Urinary bladder (tissue), 4 donors: ENCODE results near the gene RUNDC1. TPM values are rescaled to one million over a fixed set of nuclear protein-coding genes. Genes with fewer than 3 reads are reported as not detected.

ENCODE experiments used
- DNase-seq: peaks from one replicate; pipeline ENCODE4 v3.0.0-alpha.2; 2015; ENCODE audit errors: extremely low spot score
- H3K27ac ChIP-seq: one replicate; pipeline ENCODE4 v1.5.1; 2013; ENCODE audit warnings: low read depth, mild to moderate bottlenecking, moderate library complexity
- H3K36me3 ChIP-seq: one replicate; pipeline ENCODE4 v1.6.1; 2013; ENCODE audit warnings: mild to moderate bottlenecking, moderate library complexity; ENCODE audit not compliant: insufficient read depth
- H3K4me1 ChIP-seq: one replicate; pipeline ENCODE4 v1.6.1; 2013; ENCODE audit warnings: mild to moderate bottlenecking, moderate library complexity; ENCODE audit not compliant: insufficient read depth
- H3K4me3 ChIP-seq: one replicate; pipeline ENCODE4 v1.5.1; 2013; ENCODE audit warnings: low read depth, low read length
- WGBS: extraction: QIAGEN DNeasy Blood & Tissue Kit; methylation state at CpG from one replicate; pipeline ENCODE4 v1.1.7; 2013; 5-methylcytosine and 5-hydroxymethylcytosine counted together
- polyA plus RNA-seq: library from polyadenylated mRNA; stranded (reverse); fragments of 200-250 nt; gene quantifications from one replicate; pipeline ENCODE4 v1.2.3, GENCODE V29; 2013
- total RNA-seq: library from RNA; depleted of rRNA; stranded (reverse); fragments of >200 nt; gene quantifications from one replicate; pipeline ENCODE4 v1.2.3, GENCODE V29; 2014
- donor health status: healthy with polysubstance abuse.
- donor health status: healthy.

The RUNDC1 gene
- total and polyA plus RNA-seq, 2 donors = 9.9 to 12.3 TPM

DNA sequence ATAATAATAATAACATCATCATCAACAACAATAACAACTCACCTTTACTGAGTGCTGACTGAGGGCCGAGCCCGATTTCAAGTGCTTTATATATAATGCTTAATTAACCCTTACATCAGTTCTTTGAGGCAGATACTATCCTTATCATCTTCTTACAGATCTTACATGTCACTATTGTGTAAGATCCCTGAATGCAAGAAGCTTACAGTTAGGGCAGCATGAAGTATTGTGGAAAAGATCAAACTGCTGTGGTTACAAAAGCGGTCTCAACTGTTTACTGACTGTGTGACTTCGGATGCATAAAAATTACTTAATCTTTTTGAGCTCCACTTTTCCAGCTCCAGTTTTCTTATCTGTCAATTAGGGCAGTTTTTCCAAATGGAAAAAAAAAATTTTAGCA is 38.6 kb downstream of the RUNDC1 start:
- no peaks in the 10 kb centered on the region for H3K36me3 ChIP-seq
- no peak overlapping the region for H3K27ac ChIP-seq
- DNase-seq = no peak
- WGBS = 40% methylated on average over 4 of the region's 4 CpGs
- H3K4me3 ChIP-seq = no peak overlapping the region
- H3K4me1 ChIP-seq = peaks cover 1% of the 10 kb centered on the region

DNA sequence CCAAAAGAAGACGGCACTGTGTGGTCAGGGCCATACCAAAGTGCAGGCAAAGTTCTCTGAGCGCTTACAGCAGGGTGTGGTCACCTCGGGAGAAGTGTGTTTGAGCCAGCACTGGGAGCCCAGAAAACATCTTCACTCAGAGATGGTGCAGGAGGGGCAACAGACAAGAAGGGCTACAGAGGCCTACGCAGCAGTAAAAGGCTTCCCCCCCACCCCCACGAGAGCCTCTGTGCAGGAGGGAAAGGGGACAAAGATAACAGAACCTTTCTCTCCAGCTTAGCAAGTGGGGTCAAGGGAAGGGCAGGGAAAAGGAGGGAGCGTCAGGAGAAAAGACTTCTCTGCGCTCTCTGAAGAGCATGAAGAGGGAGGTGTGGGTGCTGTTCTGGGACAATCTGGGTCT is 39.1 kb downstream of the RUNDC1 start:
- WGBS = 24% methylated on average over 7 of the region's 7 CpGs
- H3K27ac ChIP-seq = peak overlapping the region; percentile 42
- H3K36me3 ChIP-seq = no peaks in the 10 kb centered on the region
- DNase-seq = no peak
- no peak overlapping the region for H3K4me3 ChIP-seq
- peaks cover 1% of the 10 kb centered on the region for H3K4me1 ChIP-seq

DNA sequence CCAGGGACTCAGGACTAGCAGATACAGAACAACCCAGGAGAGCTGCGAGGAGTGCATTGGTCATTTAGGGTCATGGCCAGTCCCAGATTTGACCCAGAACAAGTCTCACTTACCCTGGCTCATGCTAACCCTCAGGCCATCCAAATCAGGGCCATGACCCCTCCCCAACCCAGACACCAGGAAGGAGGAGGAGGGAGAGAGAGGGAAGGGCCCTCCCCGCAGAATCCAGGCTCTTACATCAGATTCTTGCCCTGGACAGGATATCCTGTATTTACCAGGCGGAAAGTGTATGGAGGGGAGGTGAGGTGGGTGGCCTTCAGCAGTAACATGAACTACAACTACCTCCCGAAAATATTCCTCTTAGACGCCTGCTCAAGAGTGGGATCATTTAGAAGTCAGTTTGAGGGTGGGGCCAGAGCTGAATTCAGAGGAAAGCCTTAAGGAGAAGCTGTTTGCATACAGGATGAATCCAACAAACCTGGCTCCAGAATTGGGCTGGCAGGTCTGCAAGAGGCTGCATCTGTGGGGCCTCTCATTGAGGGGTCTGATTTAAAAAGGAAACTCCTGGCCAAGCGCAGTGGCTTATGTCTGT is 39.8 kb downstream of the RUNDC1 start:
- WGBS = 56% methylated on average over 6 of the region's 6 CpGs

DNA sequence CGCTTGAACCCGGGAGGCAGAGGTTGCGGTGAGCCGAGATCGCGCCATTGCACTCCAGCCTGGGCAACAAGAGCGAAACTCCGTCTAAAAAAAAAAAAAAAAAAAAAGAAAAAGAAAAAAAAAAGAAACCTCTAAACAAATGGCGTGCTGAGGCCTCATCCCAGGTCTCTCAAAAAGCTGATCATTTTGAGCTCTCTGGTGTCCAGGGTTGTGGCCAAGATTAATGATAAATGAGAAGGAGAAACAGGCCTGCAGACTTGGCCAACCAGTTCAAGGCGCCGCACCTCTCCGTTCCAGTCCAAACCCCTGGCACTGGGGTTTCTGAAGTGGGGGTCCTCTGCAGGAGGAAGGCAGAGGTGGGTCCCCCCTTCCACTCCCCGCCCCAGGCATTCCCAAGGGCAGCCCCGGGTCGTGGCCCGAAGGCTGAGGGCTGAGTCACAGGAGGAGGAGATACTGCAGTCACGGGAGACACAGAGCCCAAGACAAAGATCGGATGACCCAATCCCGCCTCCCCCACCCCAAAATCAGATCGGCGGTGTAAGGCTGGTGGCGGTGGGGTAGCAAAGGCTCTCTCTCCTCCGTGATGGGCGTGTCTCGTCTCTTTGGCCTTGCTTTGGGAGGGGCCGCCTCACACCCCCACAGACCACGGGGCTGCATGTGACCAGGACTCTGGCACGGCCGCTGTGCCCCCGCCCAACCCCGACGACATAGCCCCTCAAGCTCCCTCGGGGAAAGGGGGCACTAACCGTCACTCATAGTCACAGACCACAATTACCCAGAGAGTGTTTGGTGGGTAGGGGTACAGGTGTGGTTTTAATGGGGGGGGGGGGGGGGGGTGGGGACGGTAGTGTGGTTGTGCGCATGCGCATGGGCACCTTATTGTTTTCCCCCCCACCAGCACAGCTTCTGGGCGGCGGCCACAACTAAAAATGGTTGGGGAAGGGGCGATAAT is 40.7 kb downstream of the RUNDC1 start:
- peaks cover 1% of the 10 kb centered on the region for H3K4me1 ChIP-seq
- 16% methylated on average over 40 of the region's 40 CpGs for WGBS
- DNase-seq = no peak
- no peaks in the 10 kb centered on the region for H3K36me3 ChIP-seq
- peak overlapping the region; percentile 90 for H3K27ac ChIP-seq
- peak overlapping the region; percentile 99 for H3K4me3 ChIP-seq

More for the DNA sequence above, 39.8 kb downstream of the RUNDC1 start:
- Histone ChIP-seq H3K36me3 (no peaks in the 10 kb centered on the region), H3K4me1 (peaks cover 1% of the 10 kb centered on the region), H3K27ac (peak overlapping the region; percentile 42), H3K4me3 (no peak overlapping the region)
- DNase-seq = no peak

DNA sequence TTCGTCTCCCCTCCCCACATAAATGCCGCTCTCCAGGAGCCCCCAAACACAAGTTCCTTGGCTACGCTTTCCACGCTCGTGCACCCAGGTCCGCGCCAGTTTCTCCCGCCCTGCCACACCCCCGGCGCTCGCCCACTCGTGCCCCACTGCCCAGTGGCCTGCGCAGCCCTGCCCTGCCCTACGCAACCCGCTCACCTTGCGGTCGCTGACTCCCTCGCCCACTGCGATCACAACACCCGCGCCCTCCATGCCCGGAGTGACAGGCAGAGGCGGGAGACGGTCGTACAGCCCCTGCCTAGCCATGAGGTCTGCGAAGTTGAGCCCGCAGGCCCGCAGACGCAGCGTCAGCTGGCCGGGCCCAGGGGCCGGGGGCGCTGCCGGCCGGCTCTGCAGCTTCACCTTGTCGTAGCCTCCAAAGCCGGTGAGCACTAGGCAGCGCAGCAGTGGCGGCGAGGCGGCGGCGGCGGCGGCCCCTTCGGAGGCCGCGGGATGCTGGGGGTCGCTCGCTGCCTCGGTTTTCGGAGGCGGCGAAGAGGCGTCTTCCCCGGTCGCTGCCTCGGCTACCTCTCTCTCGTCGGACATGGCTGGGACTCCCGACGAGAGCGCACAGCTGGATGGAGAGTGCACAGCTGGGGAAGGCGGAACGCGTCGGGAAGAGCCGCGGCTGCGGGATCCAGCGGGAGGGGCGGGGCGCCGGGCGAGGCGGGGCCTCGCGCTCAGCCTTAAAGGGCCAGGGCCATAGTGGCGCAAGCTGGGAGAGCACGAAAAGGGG is 41.6 kb downstream of the RUNDC1 start, which contains the start of gene VAT1:
Gene VAT1, minus strand, starts transcription at position 645 of the 772 bp plus-strand sequence. Its CDS starts 63 bp downstream, at position 582.
- peaks cover 1% of the 10 kb centered on the region for H3K4me1 ChIP-seq
- WGBS = under 1% methylated on average over 80 of the region's 80 CpGs
- H3K36me3 ChIP-seq = no peaks in the 10 kb centered on the region
- DNase-seq = no peak
- H3K27ac ChIP-seq = peak within 1 kb of the TSS; percentile 90
- peak within 1 kb of the TSS; percentile 99 for H3K4me3 ChIP-seq

DNA sequence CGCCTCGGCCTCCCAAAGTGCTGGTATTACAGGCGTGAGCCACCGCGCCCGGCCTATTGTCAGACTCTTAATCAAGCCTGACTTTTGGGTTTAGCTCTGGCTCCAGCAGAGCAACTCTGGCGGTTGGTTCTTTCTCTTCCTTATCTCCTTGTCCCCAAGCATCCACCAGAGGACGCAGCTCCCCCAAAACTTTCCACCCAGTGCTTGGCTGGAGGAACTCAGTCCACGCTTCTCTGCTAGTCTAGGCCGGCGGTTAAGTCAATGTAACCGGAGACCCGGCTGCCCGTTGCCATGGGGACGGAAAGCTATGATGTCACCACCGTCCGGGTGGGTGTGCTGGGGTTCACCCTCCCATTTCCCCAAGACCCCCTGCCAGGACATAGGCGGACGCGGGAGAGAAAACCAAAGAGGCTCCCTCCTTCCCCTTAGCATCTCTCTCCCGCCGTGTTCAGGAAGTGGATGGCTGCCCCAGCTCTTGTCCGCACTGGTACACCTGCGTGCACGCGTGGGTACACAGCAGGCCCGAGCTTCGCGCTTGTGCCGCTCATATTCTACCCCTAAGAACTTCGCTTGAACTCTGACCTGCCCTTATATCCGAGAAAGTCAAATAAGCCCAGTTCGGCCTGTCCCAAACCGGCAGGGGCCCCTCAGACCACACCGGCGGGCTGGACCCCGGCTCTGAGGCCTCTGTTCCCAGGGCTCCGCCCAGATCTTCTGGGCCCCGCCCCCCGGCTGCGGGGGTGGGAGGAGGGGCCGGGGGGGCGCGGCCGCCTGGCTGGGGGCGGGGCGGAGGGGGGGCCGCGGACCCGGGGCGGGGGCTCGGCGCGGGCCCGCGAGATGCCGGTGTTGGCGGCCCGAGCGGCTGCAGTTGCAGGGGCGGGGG is 44.3 kb downstream of the RUNDC1 start, which contains the start of gene RND2:
Gene RND2, plus strand, starts transcription at position 825 of the 883 bp plus-strand sequence. CDS start 117 bp downstream, outside the sequence.
- Histone ChIP-seq H3K36me3 (no peaks in the 10 kb centered on the region), H3K27ac (peak within 1 kb of the TSS; percentile 27), H3K4me3 (peak within 1 kb of the TSS; percentile 32), H3K4me1 (peaks cover 1% of the 10 kb centered on the region)
- WGBS = under 1% methylated on average over 61 of the region's 61 CpGs
- peak; percentile 93 for DNase-seq

DNA sequence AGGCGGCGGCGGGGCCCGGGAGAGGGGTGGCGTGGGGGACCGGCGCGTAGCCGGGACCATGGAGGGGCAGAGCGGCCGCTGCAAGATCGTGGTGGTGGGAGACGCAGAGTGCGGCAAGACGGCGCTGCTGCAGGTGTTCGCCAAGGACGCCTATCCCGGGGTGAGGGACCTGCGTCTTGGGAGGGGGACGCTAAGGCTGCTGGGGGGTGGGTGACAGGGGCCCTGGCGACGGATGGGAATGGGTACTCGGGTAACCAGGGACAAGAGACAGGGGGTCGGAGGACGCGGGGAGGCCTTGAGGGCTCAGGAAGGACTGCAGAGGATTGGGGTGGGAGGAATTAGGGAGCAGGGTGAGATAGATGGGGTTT is 44.9 kb downstream of the RUNDC1 start:
- H3K27ac ChIP-seq = peak overlapping the region; percentile 11
- 4% methylated on average over 27 of the region's 27 CpGs for WGBS
- H3K36me3 ChIP-seq = no peaks in the 10 kb centered on the region
- peaks cover 1% of the 10 kb centered on the region for H3K4me1 ChIP-seq
- DNase-seq = no peak
- H3K4me3 ChIP-seq = peak overlapping the region; percentile 32

DNA sequence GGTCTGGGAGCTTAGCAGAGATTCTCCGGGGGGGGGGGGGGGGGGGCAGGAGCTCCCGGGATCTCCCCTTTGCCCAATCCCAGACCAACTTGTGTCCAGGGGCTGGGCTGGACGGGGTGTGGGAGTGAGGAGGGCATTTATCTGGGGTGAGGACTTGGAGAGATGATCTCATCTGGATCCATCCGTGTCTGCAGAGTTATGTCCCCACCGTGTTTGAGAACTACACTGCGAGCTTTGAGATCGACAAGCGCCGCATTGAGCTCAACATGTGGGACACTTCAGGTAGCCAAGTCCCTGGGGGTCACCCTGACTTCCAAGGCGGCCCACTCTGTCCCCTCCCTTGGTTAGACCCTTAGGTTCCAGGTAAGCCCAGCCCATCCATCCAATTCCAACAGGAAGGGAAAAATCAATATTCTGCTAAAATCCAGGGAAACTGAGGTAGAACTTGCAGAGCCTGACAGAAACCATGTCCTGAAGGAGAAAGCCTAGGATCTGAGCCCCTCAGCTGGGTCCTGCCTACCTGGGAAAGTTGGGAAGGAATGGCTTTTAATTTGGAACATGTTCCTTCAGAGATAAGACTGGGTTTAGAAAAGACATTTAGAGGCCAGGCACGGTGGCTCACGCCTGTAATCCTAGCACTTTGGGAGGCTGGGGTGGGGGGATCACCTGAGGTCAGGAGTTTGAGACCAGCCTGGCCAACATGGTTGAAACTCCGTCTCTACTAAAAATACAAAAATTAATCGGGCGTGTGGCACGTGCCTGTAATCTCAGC is 45.6 kb downstream of the RUNDC1 start:
- H3K4me1 ChIP-seq = no peaks in the 10 kb centered on the region
- H3K27ac ChIP-seq = peak overlapping the region; percentile 11
- no peak overlapping the region for H3K4me3 ChIP-seq
- 48% methylated on average over 16 of the region's 16 CpGs for WGBS
- no peak for DNase-seq
- H3K36me3 ChIP-seq = no peaks in the 10 kb centered on the region

DNA sequence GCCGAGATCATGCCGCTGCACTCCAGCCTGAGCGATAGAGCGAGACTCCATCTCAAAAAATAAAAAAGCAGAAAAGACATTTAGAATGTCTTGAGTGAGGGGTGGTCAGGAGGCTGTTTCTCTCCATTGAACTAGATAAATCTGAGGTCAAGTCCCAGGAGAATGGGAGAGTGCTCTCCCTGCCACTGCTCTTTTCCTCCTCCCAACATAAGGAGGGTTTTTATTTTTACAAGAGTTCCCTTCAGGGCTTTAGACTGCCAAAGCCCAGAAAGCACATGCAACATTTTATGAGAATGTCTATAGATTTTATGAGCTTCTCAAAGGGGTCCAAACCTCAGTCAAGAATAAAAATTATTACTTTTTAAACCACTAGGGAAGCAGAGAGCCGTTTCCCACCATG is 46.2 kb downstream of the RUNDC1 start:
- H3K27ac ChIP-seq = no peak overlapping the region
- WGBS = 44% methylated on average over 5 of the region's 5 CpGs
- no peaks in the 10 kb centered on the region for H3K36me3 ChIP-seq
- H3K4me1 ChIP-seq = no peaks in the 10 kb centered on the region
- DNase-seq = no peak
- H3K4me3 ChIP-seq = no peak overlapping the region

DNA sequence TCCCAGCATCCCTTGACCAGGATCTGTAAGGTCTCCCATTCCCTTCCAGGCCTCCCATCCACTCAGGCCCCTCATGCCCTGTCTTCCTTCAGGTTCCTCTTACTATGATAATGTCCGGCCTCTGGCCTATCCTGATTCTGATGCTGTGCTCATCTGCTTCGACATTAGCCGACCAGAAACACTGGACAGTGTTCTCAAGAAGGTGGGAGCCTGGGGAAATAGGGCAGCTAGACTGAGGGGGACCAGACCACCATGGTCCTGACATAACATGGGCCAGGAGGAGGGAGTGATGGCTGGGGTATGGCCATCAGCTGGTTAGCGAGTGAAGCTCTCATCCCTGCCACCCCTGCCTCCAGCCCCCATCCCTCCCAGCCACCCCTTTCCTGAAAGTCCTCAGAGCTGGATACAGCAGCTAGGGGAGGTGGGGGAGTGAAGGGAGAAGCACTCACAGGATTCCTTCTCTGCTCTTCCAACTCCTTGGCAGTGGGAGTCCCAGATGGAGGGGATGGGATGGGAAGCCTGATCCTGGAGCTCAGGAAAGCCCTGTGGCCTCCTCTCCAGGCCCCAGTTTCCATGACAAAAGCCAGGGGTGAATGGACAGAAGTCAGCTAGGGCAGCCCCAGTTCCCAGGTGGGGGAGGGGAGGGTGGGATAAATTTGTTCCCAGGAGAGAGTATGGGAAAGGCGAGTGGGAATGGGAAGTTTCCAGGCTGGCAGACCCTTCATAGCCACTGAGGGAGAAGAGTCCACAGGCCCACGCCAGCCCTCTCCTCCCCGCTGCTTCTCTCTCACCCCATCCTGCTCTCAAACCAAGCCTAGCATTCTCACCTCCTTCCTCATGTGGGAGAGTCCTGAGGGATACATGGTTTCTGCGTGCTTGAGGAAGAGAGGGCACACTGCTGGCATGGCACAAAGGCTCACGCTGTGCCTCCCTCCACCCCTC is 47.0 kb downstream of the RUNDC1 start:
- Histone ChIP-seq H3K27ac (no peak overlapping the region), H3K4me1 (no peaks in the 10 kb centered on the region), H3K36me3 (no peaks in the 10 kb centered on the region), H3K4me3 (no peak overlapping the region)
- no peak for DNase-seq
- WGBS = 77% methylated on average over 9 of the region's 9 CpGs

DNA sequence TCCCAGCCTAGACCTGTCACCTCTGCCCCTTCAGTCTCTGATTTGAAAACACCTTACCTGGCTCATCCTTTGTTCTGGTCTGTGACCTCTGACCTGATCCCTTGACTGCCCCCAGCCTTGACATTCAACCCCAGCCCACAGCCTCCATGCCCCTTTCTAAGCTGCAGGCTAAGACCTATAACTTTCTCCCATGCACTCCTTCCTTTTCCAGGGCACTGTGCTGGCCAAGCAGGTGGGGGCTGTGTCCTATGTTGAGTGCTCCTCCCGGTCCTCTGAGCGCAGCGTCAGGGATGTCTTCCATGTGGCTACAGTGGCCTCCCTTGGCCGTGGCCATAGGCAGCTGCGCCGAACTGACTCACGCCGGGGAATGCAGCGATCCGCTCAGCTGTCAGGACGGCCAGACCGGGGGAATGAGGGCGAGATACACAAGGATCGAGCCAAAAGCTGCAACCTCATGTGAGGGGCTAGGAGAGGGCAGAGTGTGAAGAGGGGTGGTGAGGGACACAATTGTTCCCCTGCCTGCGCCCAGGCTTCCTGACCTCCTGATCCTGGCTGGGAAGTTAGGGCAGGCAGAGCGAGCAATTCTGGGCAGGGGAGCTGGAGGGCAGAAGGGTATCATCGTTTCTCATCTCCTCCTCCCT is 48.0 kb downstream of the RUNDC1 start:
- no peaks in the 10 kb centered on the region for H3K36me3 ChIP-seq

More for the DNA sequence above, 48.0 kb downstream of the RUNDC1 start:
- no peak for DNase-seq
- Histone ChIP-seq H3K27ac (no peak overlapping the region), H3K4me1 (no peaks in the 10 kb centered on the region), H3K4me3 (no peak overlapping the region)
- 85% methylated on average over 17 of the region's 17 CpGs for WGBS
